ENCODE results near the gene CLPSL1.

GRCh38 chr6:35790683-35791082 lies 9.9 kb downstream of the CLPSL1 start:
- TF ChIP-seq POLR2A (IDR thresholded peaks at IDR 0.05) = no peak
- no peak for TF ChIP-seq CTCF (IDR thresholded peaks at IDR 0.05)
- no peak for TF ChIP-seq POLR2AphosphoS5 (IDR thresholded peaks at IDR 0.05; ENCODE audit: insufficient read depth in 1 of 2, low read depth in 1 of 2)

Data from vagina (tissue), 2 donors.